ENCODE results near the gene PLXNA4.
A peak's percentile ranks its signal among the peaks of the same experiment; 100 is the strongest.

The PLXNA4 gene

GRCh38 chr7:132368246-132368900 is 207.9 kb downstream of the PLXNA4 start:
- H3K4me1 ChIP-seq (ENCODE audit: control insufficient read depth, insufficient read depth, low read length): no peaks in the 10 kb centered on the region
- no peaks in the 10 kb centered on the region for H3K36me3 ChIP-seq (ENCODE audit: control insufficient read depth in 2 of 2, insufficient read depth in 1 of 2, low read length in 2 of 2)
- ChIA-PET CTCF (no interaction called here), POLR2A (no interaction called here)
- H3K27ac ChIP-seq (ENCODE audit: extremely low read depth, low read depth, low read length): no peak overlapping the region
- no peak overlapping the region for H3K4me3 ChIP-seq (ENCODE audit: low read depth, low read length)
- H3K9me3 ChIP-seq (ENCODE audit: control insufficient read depth, insufficient read depth, low read depth, low read length): no peaks in the 10 kb centered on the region
- no peak for TF ChIP-seq ZNF302 (tag by site-specific recombination; IDR thresholded peaks at IDR 0.05; ENCODE audit: low read depth)
- no peak for TF ChIP-seq ZNF211 (tag by site-specific recombination; IDR thresholded peaks at IDR 0.05; ENCODE audit: low read depth)

- H3K9me3 ChIP-seq (ENCODE audit: control insufficient read depth, insufficient read depth, low read depth, low read length): no peaks in the 10 kb centered on the region
- no peaks in the 10 kb centered on the region for H3K36me3 ChIP-seq (ENCODE audit: control insufficient read depth in 2 of 2, insufficient read depth in 1 of 2, low read length in 2 of 2)
- ChIA-PET POLR2A (no interaction called here), CTCF (no interaction called here)
- TF ChIP-seq ZNF140 (tag by site-specific recombination; IDR thresholded peaks at IDR 0.05) (peak; percentile 54; the same call in 1 of the 2 replicates), ZNF701 (tag by site-specific recombination; IDR thresholded peaks at IDR 0.05) (no peak)
- no peak overlapping the region for H3K27ac ChIP-seq (ENCODE audit: extremely low read depth, low read depth, low read length)
- no peaks in the 10 kb centered on the region for H3K4me1 ChIP-seq (ENCODE audit: control insufficient read depth, insufficient read depth, low read length)
- no peak overlapping the region for H3K4me3 ChIP-seq (ENCODE audit: low read depth, low read length)
Observed at GRCh38 chr7:132367795-132368194, 208.5 kb downstream of the PLXNA4 start.

- CTCF ChIA-PET: interaction anchor here (0.6 to 0.7 kb wide), 2 partner anchors 19 to 77 kb away, joined by 3 read pairs; no protein-coding TSS in a partner anchor
- no peak overlapping the region for H3K4me3 ChIP-seq (ENCODE audit: low read depth, low read length)
- H3K4me1 ChIP-seq (ENCODE audit: control insufficient read depth, insufficient read depth, low read length): no peaks in the 10 kb centered on the region
- no peak overlapping the region for H3K27ac ChIP-seq (ENCODE audit: extremely low read depth, low read depth, low read length)
- no peaks in the 10 kb centered on the region for H3K9me3 ChIP-seq (ENCODE audit: control insufficient read depth, insufficient read depth, low read depth, low read length)
- POLR2A ChIA-PET: interaction anchor here (0.7 kb wide), 1 partner anchor 134 kb away, joined by 3 read pairs; no protein-coding TSS in a partner anchor
- no peak for TF ChIP-seq SETDB1 (IDR thresholded peaks at IDR 0.05; ENCODE audit: insufficient read length, low read length)
- TF ChIP-seq, protein P1, sequence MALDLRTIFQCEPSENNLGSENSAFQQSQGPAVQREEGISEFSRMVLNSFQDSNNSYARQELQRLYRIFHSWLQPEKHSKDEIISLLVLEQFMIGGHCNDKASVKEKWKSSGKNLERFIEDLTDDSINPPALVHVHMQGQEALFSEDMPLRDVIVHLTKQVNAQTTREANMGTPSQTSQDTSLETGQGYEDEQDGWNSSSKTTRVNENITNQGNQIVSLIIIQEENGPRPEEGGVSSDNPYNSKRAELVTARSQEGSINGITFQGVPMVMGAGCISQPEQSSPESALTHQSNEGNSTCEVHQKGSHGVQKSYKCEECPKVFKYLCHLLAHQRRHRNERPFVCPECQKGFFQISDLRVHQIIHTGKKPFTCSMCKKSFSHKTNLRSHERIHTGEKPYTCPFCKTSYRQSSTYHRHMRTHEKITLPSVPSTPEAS (tag by site-specific recombination; IDR thresholded peaks at IDR 0.05): no peak
- H3K36me3 ChIP-seq (ENCODE audit: control insufficient read depth in 2 of 2, insufficient read depth in 1 of 2, low read length in 2 of 2): no peaks in the 10 kb centered on the region
Observed at GRCh38 chr7:132367004-132367403, 209.3 kb downstream of the PLXNA4 start.

- no peaks in the 10 kb centered on the region for H3K9me3 ChIP-seq (ENCODE audit: control insufficient read depth, insufficient read depth, low read depth, low read length)
- no peaks in the 10 kb centered on the region for H3K36me3 ChIP-seq (ENCODE audit: control insufficient read depth in 2 of 2, insufficient read depth in 1 of 2, low read length in 2 of 2)
- peaks cover 3% of the 10 kb centered on the region; the same call in 1 of the 2 replicates for H3K4me1 ChIP-seq (ENCODE audit: control insufficient read depth, insufficient read depth, low read length)
- POLR2A ChIA-PET: no interaction called here
- CTCF ChIA-PET: interaction anchor here (0.5 kb wide), 1 partner anchor 45 kb away, joined by 3 read pairs; no protein-coding TSS in a partner anchor
- no peak overlapping the region for H3K27ac ChIP-seq (ENCODE audit: extremely low read depth, low read depth, low read length)
- H3K4me3 ChIP-seq (ENCODE audit: low read depth, low read length): no peak overlapping the region
- no peak for TF ChIP-seq ZFP69B (tag by site-specific recombination; IDR thresholded peaks at IDR 0.05)
- TF ChIP-seq ZNF148 (tag by site-specific recombination; IDR thresholded peaks at IDR 0.05; ENCODE audit: borderline replicate concordance): no peak
- no peak for TF ChIP-seq ZNF514 (tag by site-specific recombination; IDR thresholded peaks at IDR 0.05)
- no peak for TF ChIP-seq ZNF157 (tag by site-specific recombination; IDR thresholded peaks at IDR 0.05)
- no peak for TF ChIP-seq YY1 (tag by site-specific recombination; IDR thresholded peaks at IDR 0.05)
- TF ChIP-seq KLF8 (tag by site-specific recombination; IDR thresholded peaks at IDR 0.05): no peak
- TF ChIP-seq ZNF518A (tag by site-specific recombination; conservative IDR thresholded peaks at IDR 0.05; ENCODE audit: low read depth): no peak
- no peak for TF ChIP-seq ZBTB8A (tag by site-specific recombination; IDR thresholded peaks at IDR 0.05)
- no peak for TF ChIP-seq ZNF623 (tag by site-specific recombination; IDR thresholded peaks at IDR 0.05)
- TF ChIP-seq ZNF292 (tag by site-specific recombination; IDR thresholded peaks at IDR 0.05; ENCODE audit: borderline replicate concordance, low read depth): no peak
- TF ChIP-seq ZNF354C (tag by site-specific recombination; IDR thresholded peaks at IDR 0.05; ENCODE audit: borderline replicate concordance, low read depth): no peak
- TF ChIP-seq ZNF133 (tag by site-specific recombination; IDR thresholded peaks at IDR 0.05): no peak
- TF ChIP-seq ZNF624 (tag by site-specific recombination; IDR thresholded peaks at IDR 0.05): no peak
Observed at GRCh38 chr7:132364226-132364625, 212.0 kb downstream of the PLXNA4 start.

All from HEK293 (cell line).